Measurements from ENCODE around the gene FIS1. TPM values are rescaled to one million over a fixed set of nuclear protein-coding genes. Genes with fewer than 3 reads are reported as not detected.

The FIS1 gene
- total RNA-seq, 2 experiments from 2014 or later, result 106 to 109 TPM

DNA sequence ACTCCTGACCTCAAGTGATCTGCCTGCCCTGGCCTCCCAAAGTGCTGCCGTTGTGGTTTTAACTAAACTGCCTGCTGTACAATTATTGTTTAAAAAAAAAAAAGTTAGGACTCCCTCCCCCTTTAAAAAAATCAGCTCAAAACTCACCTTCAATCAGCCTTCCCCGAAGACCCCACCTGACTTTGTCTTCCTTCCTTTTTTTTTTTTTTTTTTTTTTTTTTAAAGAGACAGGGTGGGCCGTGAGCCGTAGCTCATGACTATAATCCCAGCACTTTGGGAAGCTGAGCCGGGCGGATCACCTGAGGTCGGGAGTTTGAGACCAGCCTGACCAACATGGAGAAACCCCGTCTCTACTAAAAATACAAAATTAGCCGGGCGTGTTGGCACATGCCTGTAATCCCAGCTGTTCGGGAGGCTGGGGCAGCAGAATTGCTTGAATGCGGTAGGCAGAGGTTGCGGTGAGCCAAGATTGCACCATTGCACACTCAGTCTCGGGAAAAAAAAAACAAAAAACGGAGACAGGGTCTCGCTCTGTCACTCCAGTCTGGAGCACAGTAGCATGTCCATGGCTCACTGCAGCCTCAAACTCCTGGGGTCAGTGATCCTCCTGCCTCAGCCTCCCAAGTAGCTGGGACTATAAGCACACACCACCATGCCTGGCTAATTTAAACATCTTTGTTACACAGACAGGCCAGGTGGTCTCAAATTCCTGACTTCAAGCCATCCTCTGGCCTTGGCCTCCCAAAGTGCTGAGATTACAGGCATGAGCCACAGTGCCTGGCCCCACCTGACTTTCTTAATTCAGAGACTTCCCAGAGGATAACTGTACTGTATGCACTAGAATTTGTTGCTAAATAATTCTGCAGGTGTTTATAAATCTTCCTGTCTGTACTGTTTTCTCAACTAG lies 3.2 kb downstream of the FIS1 start:
- Mint-ChIP-seq H3K27me3 (no peaks in the 10 kb centered on the region), H3K36me3 (peaks cover 22% of the 10 kb centered on the region), H3K4me1 (peaks cover 30% of the 10 kb centered on the region), H3K9me3 (no peaks in the 10 kb centered on the region), H3K4me3 (no peak overlapping the region), H3K27ac (no peak overlapping the region)
- no peak for DNase-seq

DNA sequence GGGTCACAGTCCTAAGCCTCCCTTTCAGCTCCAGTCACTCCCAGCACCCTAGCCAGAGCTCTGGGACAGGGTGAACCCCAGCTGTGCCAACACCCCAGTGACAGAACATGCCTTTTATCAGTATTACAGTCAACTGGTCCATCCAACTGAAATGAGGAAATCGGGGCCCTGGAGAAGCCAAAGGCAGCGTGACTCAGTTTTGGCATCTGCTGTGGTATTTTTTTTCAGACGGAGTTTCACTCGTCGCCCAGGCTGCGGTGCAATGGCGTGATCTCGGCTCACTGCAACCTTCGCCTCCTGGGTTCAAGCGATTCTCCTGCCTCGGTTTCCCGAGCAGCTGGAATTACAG lies 3.9 kb downstream of the FIS1 start:
- Mint-ChIP-seq H3K27me3 (no peaks in the 10 kb centered on the region), H3K4me3 (no peak overlapping the region), H3K36me3 (peaks cover 20% of the 10 kb centered on the region), H3K27ac (no peak overlapping the region), H3K9me3 (no peaks in the 10 kb centered on the region), H3K4me1 (peaks cover 28% of the 10 kb centered on the region)
- DNase-seq, result no peak

DNA sequence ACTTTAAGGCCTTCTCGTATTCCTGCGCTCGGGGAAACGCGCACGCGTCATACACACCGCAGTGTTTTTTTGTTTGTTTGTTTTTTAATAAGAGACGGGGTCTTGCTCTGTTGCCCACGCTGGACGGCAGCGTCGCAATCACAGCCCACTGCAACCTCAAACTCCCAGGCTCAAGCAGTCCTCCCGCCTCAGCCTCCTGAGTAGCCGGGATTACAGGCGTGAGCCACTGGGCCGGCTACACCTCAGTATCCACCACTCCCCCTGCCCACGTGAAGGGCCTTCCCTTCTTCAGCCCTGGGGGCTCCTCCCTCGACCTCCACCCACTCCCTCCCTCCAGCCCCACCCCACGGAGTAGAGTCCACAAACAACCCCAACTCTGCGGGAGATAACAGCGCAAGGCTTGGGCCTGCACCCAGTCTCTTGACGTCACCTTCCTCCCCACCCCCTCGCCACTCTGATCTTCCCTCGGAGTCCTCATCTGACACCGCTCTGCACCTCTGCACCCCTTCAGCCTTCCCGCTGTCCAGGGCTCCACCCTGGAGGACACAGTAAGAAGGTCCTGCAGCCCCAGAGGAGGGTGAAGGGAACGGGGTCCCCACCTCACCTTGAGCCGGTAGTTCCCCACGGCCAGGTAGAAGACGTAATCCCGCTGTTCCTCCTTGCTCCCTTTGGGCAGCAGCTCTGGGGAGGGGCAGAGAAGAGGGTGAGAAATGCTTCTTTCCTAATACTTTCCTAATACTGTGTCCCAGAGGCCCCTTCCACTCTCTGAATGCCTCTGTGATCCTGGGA lies 4.5 kb downstream of the FIS1 start:
- no peak overlapping the region for H3K27ac Mint-ChIP-seq
- H3K4me1 Mint-ChIP-seq, result peaks cover 23% of the 10 kb centered on the region
- no peak for DNase-seq
- H3K9me3 Mint-ChIP-seq, result no peaks in the 10 kb centered on the region
- peaks cover 15% of the 10 kb centered on the region for H3K36me3 Mint-ChIP-seq
- H3K27me3 Mint-ChIP-seq, result no peaks in the 10 kb centered on the region
- H3K4me3 Mint-ChIP-seq, result no peak overlapping the region

DNA sequence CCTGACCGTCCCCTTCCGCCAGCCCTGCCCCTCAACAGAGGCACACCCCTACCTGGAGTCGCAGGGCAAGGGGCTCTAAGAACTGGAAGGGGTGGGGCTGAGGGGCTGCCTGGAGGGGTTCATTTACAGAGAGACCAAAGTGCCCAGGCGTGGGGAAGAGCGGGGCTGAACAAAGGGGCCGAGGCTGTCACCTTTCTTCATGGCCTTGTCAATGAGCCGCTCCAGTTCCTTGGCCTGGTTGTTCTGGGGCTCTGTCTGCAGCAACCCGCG lies 5.0 kb downstream of the FIS1 start:
- Mint-ChIP-seq H3K36me3 (peaks cover 10% of the 10 kb centered on the region), H3K4me1 (peaks cover 18% of the 10 kb centered on the region), H3K27ac (no peak overlapping the region), H3K9me3 (no peaks in the 10 kb centered on the region), H3K27me3 (no peaks in the 10 kb centered on the region), H3K4me3 (no peak overlapping the region)
- DNase-seq, result no peak

DNA sequence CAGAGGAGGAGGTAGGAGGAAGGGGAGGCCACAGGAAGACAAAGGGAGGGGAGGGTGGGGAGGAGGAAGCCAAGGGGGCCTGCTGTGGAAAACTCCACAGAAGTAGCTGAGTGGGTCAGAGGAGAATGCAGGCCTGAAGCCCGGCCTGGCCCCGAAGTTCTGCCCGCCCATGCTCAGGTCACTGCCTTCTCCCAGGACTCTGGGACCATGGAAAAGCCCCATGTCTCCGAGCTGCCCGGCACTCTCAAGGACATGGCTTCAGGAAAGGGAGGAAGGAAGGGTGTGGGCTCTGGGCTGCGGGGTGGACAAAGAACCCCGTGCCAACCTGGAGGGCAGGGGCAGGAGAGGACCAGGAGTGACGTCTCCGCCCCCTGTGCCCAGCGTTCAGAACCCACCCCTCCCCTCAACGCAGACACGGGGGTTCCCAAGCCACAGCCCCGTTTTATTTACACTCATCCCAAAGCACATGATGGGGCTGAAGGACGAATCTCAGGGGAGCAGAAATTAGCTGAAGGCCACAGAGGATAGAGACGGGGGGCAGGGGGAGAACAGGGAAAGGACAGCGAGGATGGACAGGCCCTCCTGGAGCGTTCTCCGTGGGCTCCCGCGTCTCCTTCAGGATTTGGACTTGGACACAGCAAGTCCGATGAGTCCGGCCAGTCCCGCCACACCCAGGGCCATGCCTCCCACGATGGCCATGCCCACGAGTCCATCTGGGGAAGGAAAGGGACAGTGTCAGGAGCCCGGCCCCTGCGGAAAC lies 5.5 kb downstream of the FIS1 start:
- no peaks in the 10 kb centered on the region for H3K9me3 Mint-ChIP-seq
- H3K4me3 Mint-ChIP-seq, result no peak overlapping the region
- DNase-seq, result no peak
- peaks cover 18% of the 10 kb centered on the region for H3K4me1 Mint-ChIP-seq
- H3K27me3 Mint-ChIP-seq, result no peaks in the 10 kb centered on the region
- peaks cover 8% of the 10 kb centered on the region for H3K36me3 Mint-ChIP-seq
- no peak overlapping the region for H3K27ac Mint-ChIP-seq

DNA sequence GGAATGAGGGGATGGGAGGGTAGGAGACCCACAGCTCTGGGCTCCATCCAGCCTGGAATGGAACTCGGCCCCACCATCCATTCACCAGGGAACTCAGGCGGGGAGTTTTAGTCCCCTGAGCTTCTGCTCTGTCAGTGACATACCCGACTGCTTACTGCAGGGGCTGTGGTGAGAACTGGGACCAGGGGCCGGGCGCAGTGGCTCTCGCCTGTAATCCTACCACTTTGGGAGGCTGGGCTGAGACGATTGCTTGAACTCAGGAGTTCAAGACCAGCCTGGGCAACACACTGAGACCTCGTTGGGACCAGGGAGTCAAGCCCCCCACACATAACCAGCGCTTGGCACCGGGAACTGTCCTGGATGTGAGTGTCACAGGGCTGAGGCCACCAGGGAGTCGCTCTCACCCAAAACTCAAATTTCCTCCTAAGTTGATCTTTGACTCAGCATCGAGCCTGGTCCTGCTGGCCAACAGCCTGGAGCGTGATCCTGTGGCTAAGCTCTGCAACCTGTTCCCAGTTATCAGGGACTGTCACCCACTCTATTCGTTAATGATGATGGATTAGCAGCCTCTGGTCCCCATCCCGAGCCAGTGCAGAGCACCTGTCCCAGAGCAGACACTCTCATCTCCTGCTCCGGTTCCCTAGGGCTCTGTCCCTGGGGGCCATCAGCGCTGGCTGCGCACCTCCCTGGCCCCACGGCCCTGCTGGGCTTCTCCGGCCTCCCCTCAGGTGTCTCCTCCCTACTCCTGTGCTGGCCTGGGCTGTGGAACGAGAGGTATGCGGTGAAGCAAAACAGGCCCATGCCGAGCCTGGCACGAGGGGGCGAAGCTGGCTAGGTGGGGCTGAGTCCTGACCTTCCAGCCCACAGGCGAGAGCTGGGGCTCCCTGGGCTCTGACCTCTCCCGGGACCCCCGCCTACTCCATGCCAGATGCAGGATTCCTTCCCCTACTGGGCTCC lies 6.4 kb downstream of the FIS1 start:
- Mint-ChIP-seq H3K4me3 (no peak overlapping the region), H3K9me3 (no peaks in the 10 kb centered on the region), H3K27ac (no peak overlapping the region), H3K27me3 (no peaks in the 10 kb centered on the region), H3K36me3 (peaks cover 4% of the 10 kb centered on the region), H3K4me1 (peaks cover 13% of the 10 kb centered on the region)
- DNase-seq, result no peak

DNA sequence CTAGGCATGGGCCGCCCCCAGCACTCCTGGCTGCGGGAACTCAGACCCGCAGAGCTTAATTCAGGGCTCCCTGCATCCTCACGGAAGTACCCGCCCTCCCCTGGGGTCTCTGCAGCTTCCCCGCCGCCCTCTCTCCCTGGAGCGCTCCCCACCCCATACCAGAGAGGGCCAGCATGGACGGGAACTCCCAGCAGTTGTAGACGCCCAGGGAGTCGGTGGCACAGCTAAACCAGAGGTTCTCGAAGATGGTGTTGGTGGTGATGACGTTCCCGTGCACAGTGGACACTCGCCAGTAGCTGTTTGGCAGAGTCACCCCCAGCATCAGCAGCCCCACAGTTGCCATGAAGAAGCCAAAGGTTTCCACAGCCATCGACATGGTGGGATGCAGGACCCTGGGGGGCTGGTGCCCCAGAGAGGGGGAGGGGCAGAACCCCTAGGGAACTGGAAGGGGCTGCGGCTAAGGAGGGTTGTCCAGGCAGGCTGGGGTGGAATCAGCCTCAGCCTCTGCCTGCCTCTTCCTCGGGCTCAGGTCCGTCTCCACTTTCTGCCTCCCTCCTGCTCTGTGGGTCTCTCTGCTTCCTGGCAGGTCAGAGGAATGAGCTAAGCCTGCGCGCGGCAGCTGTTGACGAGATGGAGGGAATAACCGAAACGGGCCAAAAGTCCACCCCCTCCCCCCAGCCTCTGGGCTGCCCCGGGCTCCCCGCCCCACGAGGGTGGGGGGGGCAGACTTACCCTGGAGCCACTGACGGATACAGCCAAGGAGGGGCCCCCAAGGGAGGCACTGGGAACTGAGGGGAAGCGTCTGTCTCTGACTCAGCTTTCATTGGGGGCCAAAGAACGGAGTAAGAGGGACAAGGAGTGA lies 7.4 kb downstream of the FIS1 start, which contains the start of gene CLDN15:
TSS of gene CLDN15 (minus strand) at position 597 of the 862 bp plus-strand sequence. CDS start at position 376, 221 bp downstream.
- DNase-seq, result no peak
- peaks cover 3% of the 10 kb centered on the region for H3K36me3 Mint-ChIP-seq
- H3K27ac Mint-ChIP-seq, result no peak within 1 kb of the TSS
- H3K27me3 Mint-ChIP-seq, result no peaks in the 10 kb centered on the region
- no peaks in the 10 kb centered on the region for H3K9me3 Mint-ChIP-seq
- H3K4me3 Mint-ChIP-seq, result no peak within 1 kb of the TSS
- H3K4me1 Mint-ChIP-seq, result peaks cover 4% of the 10 kb centered on the region

DNA sequence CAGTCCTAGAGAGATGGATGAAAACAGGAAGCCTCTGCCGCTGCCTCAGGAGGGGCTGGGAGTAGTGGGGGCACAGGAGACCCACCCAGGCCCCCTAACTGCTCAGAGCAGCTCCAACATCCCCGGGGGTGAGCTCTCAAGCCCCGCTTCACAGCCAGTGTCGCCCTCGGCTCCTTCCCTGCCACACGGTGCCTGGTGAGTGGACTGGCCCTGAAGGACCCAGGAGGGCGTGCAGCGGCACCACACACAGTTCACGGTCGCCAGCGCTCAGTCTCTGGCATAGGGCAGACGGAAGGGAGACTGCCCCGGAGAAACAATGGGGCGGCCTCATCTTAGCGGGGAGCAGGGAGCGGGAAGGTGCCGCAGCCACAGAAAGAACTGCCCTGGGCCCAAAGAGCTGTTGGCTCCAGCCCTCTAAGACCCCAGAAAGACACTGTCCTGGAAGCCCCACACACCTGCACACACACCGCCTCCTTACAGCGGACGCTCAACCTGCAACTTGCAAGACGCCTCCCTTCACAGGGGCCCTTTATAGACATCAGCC lies 8.5 kb downstream of the FIS1 start:
- peaks cover 3% of the 10 kb centered on the region for H3K36me3 Mint-ChIP-seq
- H3K9me3 Mint-ChIP-seq, result no peaks in the 10 kb centered on the region
- peaks cover 4% of the 10 kb centered on the region for H3K4me1 Mint-ChIP-seq
- no peaks in the 10 kb centered on the region for H3K27me3 Mint-ChIP-seq
- no peak for DNase-seq
- no peak overlapping the region for H3K4me3 Mint-ChIP-seq
- no peak overlapping the region for H3K27ac Mint-ChIP-seq

DNA sequence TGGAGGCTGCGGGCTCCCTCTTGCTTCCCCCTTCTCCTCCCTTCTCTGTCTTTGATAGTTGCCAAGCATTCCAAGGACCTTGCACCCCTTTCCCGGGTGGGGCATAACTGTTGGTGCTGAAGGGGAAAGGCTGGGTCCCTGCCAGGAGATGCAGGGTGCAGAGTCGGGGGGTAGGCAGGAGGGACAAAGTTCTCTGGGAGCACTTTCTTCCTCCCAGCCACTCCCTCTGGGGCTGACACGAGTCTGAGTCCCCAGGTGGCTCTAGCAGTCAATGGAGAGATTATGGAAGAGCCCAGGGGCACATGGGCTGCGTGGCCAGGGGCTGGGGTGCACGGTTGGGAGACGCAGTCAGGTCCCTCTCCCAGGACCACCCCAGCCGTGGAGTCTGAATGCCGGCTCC lies 9.4 kb downstream of the FIS1 start:
- H3K4me3 Mint-ChIP-seq, result no peak overlapping the region
- H3K27ac Mint-ChIP-seq, result no peak overlapping the region
- peaks cover 2% of the 10 kb centered on the region for H3K36me3 Mint-ChIP-seq
- H3K9me3 Mint-ChIP-seq, result no peaks in the 10 kb centered on the region
- no peaks in the 10 kb centered on the region for H3K27me3 Mint-ChIP-seq
- DNase-seq, result no peak
- peaks cover 2% of the 10 kb centered on the region for H3K4me1 Mint-ChIP-seq

DNA sequence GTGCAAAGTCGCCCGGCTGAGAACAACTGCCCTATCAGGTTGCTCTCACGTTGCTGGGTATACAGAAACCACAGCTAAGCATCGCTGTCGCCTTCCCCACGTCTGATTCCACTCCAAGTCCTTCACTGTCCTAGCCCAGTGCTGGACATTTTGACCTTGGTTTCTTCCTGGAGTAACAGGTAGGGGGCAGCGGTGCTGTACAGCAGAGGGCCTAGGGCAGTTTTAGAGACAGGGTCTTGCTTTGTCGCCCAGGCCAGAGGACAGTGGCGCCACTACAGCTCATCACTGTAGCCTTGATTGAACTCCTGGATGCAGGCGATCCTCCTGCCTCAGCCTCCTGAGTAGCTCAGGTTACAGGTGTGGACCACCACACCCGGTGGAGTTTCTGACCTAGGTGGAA lies 9.8 kb downstream of the FIS1 start:
- peaks cover 2% of the 10 kb centered on the region for H3K36me3 Mint-ChIP-seq

DNA sequence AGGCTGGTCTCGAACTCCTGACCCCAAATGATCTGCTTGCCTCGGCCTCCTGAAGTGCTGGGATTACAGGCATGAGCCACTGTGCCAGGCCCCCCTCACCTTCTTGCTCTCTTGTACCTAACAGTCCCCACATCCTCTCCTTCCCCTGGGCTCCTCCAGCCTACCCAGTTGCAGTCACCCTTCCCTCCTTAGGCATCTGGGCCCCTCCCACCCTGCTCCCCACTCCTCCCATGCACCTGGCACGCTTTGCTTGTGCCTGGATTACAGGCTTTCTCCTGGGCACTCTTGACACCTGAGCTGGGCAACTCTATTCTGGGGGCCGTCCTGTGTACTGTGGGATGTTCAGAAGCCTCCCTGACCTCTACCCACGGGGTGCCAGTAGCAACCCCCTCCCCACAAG lies 10.2 kb downstream of the FIS1 start:
- Mint-ChIP-seq H3K27me3 (no peaks in the 10 kb centered on the region), H3K4me1 (peaks cover 2% of the 10 kb centered on the region), H3K9me3 (no peaks in the 10 kb centered on the region), H3K27ac (peak overlapping the region; percentile 45), H3K4me3 (no peak overlapping the region), H3K36me3 (peaks cover 2% of the 10 kb centered on the region)
- DNase-seq, result no peak

More for the DNA sequence above, 9.8 kb downstream of the FIS1 start:
- Mint-ChIP-seq H3K4me1 (peaks cover 2% of the 10 kb centered on the region), H3K27ac (no peak overlapping the region), H3K27me3 (no peaks in the 10 kb centered on the region), H3K4me3 (no peak overlapping the region), H3K9me3 (no peaks in the 10 kb centered on the region)
- no peak for DNase-seq

DNA sequence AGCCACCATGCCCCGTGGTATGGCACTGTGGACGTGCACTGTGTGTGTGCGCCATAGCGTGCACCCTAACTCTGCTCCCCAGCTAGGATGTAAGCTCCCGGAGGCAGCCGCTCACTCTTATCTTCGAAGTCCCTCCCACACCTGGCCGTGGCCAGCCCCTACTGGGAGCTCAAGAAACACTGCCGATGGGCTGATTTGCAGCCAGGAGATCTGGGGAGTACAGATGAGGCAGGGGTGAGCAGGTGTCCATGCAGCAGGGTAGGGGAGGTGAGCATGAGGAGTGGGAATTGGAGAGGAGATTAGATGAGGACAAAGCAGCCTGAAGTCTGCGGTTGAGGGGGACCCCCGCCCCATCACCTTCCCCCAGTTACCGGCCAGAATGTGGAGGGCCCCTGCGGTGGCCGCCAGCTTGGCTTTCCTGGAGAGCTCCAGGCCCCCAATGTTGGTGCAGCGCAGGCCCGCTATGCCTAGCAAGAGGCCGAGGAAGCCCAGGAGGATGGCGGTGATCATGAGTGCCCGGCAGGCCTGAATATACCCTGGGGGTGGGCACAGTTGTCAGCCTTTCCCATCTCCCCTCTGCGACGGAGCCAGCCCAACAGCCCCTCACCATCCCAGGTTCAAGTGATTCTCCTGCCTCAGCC lies 10.9 kb downstream of the FIS1 start:
- no peak overlapping the region for H3K4me3 Mint-ChIP-seq
- H3K27ac Mint-ChIP-seq, result no peak overlapping the region

More for the DNA sequence above, 10.9 kb downstream of the FIS1 start:
- no peaks in the 10 kb centered on the region for H3K9me3 Mint-ChIP-seq
- no peak for DNase-seq
- H3K27me3 Mint-ChIP-seq, result no peaks in the 10 kb centered on the region
- peaks cover 2% of the 10 kb centered on the region for H3K36me3 Mint-ChIP-seq
- H3K4me1 Mint-ChIP-seq, result peaks cover 2% of the 10 kb centered on the region
